Neural cell (in vitro differentiated cells): ENCODE results near the gene GAGE12F. TPM values are rescaled to one million over a fixed set of nuclear protein-coding genes. Genes with fewer than 3 reads are reported as not detected.

Experiments
- polyA plus RNA-seq: library from polyadenylated mRNA; depleted of rRNA; stranded (reverse); fragments of >200 nt; gene quantifications from 2 replicates; pipeline ENCODE4 v1.2.3, GENCODE V29; 2014
- small RNA-seq, 3 experiments: library from RNA; depleted of rRNA; stranded (forward); fragments of <200 nt; gene quantifications; one replicate each; pipeline ENCODE3, GENCODE V24; 2012

The GAGE12F gene
- polyA plus RNA-seq, 1 donor from 2014 or later, result not detected

Small RNAs within 50 kb of the gene (small RNA-seq; reads per million reads assigned to genes)
- gene GAGE12B, result 0 reads per million in 3 experiments

Other genes with a start within 250 kb of the GAGE12F start
- gene GAGE12J, start 238.8 kb upstream of the GAGE12F start, polyA plus RNA-seq, result not detected in 2 replicates
- not detected in 2 replicates for gene GAGE13, start 229.3 kb upstream of the GAGE12F start, polyA plus RNA-seq
- not detected in 2 replicates for gene GAGE12C, start 28.7 kb upstream of the GAGE12F start, polyA plus RNA-seq
- not detected in 2 replicates for gene GAGE12D, start 19.1 kb upstream of the GAGE12F start, polyA plus RNA-seq
- not detected in 2 replicates for gene GAGE12E, start 9.6 kb upstream of the GAGE12F start, polyA plus RNA-seq
- not detected in 2 replicates for gene GAGE12G, start 9.6 kb downstream of the GAGE12F start, polyA plus RNA-seq
- not detected in 2 replicates for gene GAGE12H, start 19.1 kb downstream of the GAGE12F start, polyA plus RNA-seq
- not detected in 2 replicates for gene GAGE2A, start 28.7 kb downstream of the GAGE12F start, polyA plus RNA-seq
- gene GAGE1, start 38.2 kb downstream of the GAGE12F start, polyA plus RNA-seq, result not detected in 2 replicates
- not detected in 2 replicates for gene PAGE1, start 135.1 kb downstream of the GAGE12F start, polyA plus RNA-seq